A549 (cell line): ENCODE results near the gene C2. TPM values are rescaled to one million over a fixed set of nuclear protein-coding genes. Genes with fewer than 3 reads are reported as not detected.

ENCODE experiments used
- ATAC-seq, 2 experiments: fragments of 200-7000 bp in 1 of 2; fragments of >200 bp in 1 of 2; cut with Nextera tagmentation in 1 of 2; cut with Tn5 transposase in 1 of 2; 3 replicates each; pipeline versions ENCODE4 v1.8.0 to v1.9.1; 2018 to 2020; ENCODE audit warnings: mild to moderate bottlenecking in 1 of 2, moderate library complexity in 1 of 2
- CTCF ChIA-PET: fragments of 300-600 bp; sonication (Branson Sonifier 250); formaldehyde crosslinking; extraction: SDS; loops from one replicate; lab custom pipeline; 2021; ENCODE audit warnings: antibody characterized with exemption, inconsistent platforms; lab: Yijun Ruan, JAX
- POLR2A ChIA-PET: fragments of 350-600 bp; formaldehyde crosslinking; extraction: SDS; loops from one replicate; lab custom pipeline; 2021; ENCODE audit warnings: antibody characterized with exemption, inconsistent platforms; lab: Yijun Ruan, JAX
- DNase-seq, 2 experiments: peaks; one replicate each; pipeline versions ENCODE4 v3.0.0 to v3.0.0-alpha.2; 2011 to 2016; ENCODE audit warnings: low read depth in 1 of 2, low spot score in 1 of 2
- FAIRE-seq: peaks from 2 replicates; lab custom pipeline; 2011; peaks lifted over from hg19 to GRCh38; lab: Jason Lieb, UNC
- H3K27ac ChIP-seq, 2 experiments: fragments of >200 bp; sonication (Bioruptor Twin); formaldehyde crosslinking; 3 replicates each; pipeline ENCODE4 v1.5.1; 2016 to 2017
- H3K4me1 ChIP-seq: fragments of >200 bp; sonication (Bioruptor Twin); formaldehyde crosslinking; 3 replicates; pipeline ENCODE4 v1.6.1; 2016
- H3K4me2 ChIP-seq: fragments of >200 bp; sonication (Bioruptor Twin); formaldehyde crosslinking; 3 replicates; pipeline ENCODE4 v1.6.1; 2016
- H3K4me3 ChIP-seq: fragments of >200 bp; sonication (Bioruptor Twin); formaldehyde crosslinking; 3 replicates; pipeline ENCODE4 v1.5.1; 2016
- H3K9me3 ChIP-seq: fragments of >200 bp; sonication (Bioruptor Twin); formaldehyde crosslinking; 3 replicates; pipeline ENCODE4 v1.6.1; 2016
- ATOH8 ChIP-seq: fragments of 250-450 bp; sonication (Bioruptor Pico); IDR thresholded peaks from 2 replicates; pipeline ENCODE4 v1.5.0; 2020; ENCODE audit warnings: low read depth, mild to moderate bottlenecking, moderate library complexity
- CEBPB ChIP-seq, 2 experiments: fragments of >200 bp in 1 of 2; sonication (Bioruptor Twin) in 1 of 2; formaldehyde crosslinking in 1 of 2; IDR thresholded peaks; 2 replicates each; pipeline ENCODE4 v1.6.1; 2012 to 2016
- CHD2 ChIP-seq: fragments of 150-350 bp; IDR thresholded peaks from 2 replicates; pipeline ENCODE4 v1.6.1; 2014; ENCODE audit warnings: low read length; ENCODE audit not compliant: partially characterized antibody
- EHMT2 ChIP-seq: fragments of 200-600 bp; sonication (generic); IDR thresholded peaks from 2 replicates; pipeline ENCODE4 v1.6.1; 2016; ENCODE audit warnings: antibody characterized with exemption, low read depth, mild to moderate bottlenecking, moderate library complexity
- FOSB ChIP-seq: fragments of 250-450 bp; sonication (Bioruptor Pico); IDR thresholded peaks from 2 replicates; pipeline ENCODE4 v1.5.0; 2020; ENCODE audit warnings: mild to moderate bottlenecking, moderate library complexity
- FOXS1 ChIP-seq: fragments of 250-450 bp; sonication (Bioruptor Pico); IDR thresholded peaks from 2 replicates; pipeline ENCODE4 v1.5.0; 2020; ENCODE audit warnings: mild to moderate bottlenecking, moderate library complexity
- HOXB13 ChIP-seq: fragments of 250-450 bp; sonication (Bioruptor Pico); IDR thresholded peaks from 2 replicates; pipeline ENCODE4 v1.5.0; 2020; ENCODE audit warnings: low read depth, mild to moderate bottlenecking, moderate library complexity
- HOXB5 ChIP-seq: fragments of 250-450 bp; sonication (Bioruptor Pico); IDR thresholded peaks from 2 replicates; pipeline ENCODE4 v1.5.0; 2020; ENCODE audit warnings: mild to moderate bottlenecking, moderate library complexity
- MAFK ChIP-seq: fragments of 450-650 bp; IDR thresholded peaks from 2 replicates; pipeline ENCODE4 v1.6.1; 2014; ENCODE audit not compliant: partially characterized antibody
- MAX ChIP-seq: IDR thresholded peaks from 2 replicates; pipeline ENCODE4 v1.6.1; 2012
- MAZ ChIP-seq: fragments of 150-350 bp; IDR thresholded peaks from 2 replicates; pipeline ENCODE4 v1.6.1; 2014; ENCODE audit warnings: antibody characterized with exemption, low read depth, low read length, borderline replicate concordance
- MYC ChIP-seq: IDR thresholded peaks from 2 replicates; pipeline ENCODE4 v1.6.1; 2012; ENCODE audit warnings: mild to moderate bottlenecking, inconsistent platforms, low read length, improper control_type of control experiment, borderline replicate concordance
- NFE2L2 ChIP-seq: fragments of 150-350 bp; conservative IDR thresholded peaks from 2 replicates; pipeline ENCODE4 v1.6.1; 2014; ENCODE audit warnings: low read length
- NPAS2 ChIP-seq: fragments of 250-450 bp; sonication (Bioruptor Pico); IDR thresholded peaks from 2 replicates; pipeline ENCODE4 v1.8.0; 2022; ENCODE audit warnings: mild to moderate bottlenecking, moderate library complexity, borderline replicate concordance
- NR3C1 ChIP-seq: fragments of >200 bp; sonication (Bioruptor Twin); formaldehyde crosslinking; IDR thresholded peaks from 3 replicates; pipeline ENCODE4 v1.6.1; 2017
- REST ChIP-seq: fragments of 200-600 bp; sonication (generic); IDR thresholded peaks from 2 replicates; pipeline ENCODE4 v1.6.1; 2016; ENCODE audit warnings: antibody characterized with exemption, mild to moderate bottlenecking, moderate library complexity
- RFX5 ChIP-seq: fragments of 450-650 bp; IDR thresholded peaks from 2 replicates; pipeline ENCODE4 v1.7.1; 2014; ENCODE audit warnings: antibody characterized with exemption, mild to moderate bottlenecking, moderate library complexity
- RNF2 ChIP-seq: fragments of 200-600 bp; sonication (generic); IDR thresholded peaks from 2 replicates; pipeline ENCODE4 v1.6.1; 2016; ENCODE audit warnings: low read depth, mild to moderate bottlenecking, antibody characterized with exemption, moderate library complexity, borderline replicate concordance
- TP53 ChIP-seq: fragments of 250-450 bp; sonication (Bioruptor Pico); IDR thresholded peaks from 2 replicates; pipeline ENCODE4 v1.5.0; 2021; ENCODE audit warnings: mild to moderate bottlenecking, moderate library complexity
- USF2 ChIP-seq: fragments of 450-650 bp; IDR thresholded peaks from 2 replicates; pipeline ENCODE4 v1.6.1; 2014; ENCODE audit warnings: antibody characterized with exemption
- ZFP36 ChIP-seq: fragments of 450-650 bp; IDR thresholded peaks from 2 replicates; pipeline ENCODE4 v1.6.1; 2014; ENCODE audit warnings: borderline replicate concordance; ENCODE audit not compliant: partially characterized antibody
- WGBS: methylation state at CpG from one replicate; pipeline ENCODE4 v1.1.6; 2017; ENCODE audit errors: missing lambda C conversion rate; 5-methylcytosine and 5-hydroxymethylcytosine counted together
- polyA plus RNA-seq, 4 experiments: library from polyadenylated mRNA; depleted of rRNA in 3 of 4; stranded (reverse); fragments of >200 nt; fragmentation: RNase III in 1 of 4; extraction: RNeasy Plus Mini Kit Qiagen cat#74134 plus additional on column Dnase treatment in 1 of 4; gene quantifications; 2 replicates in 3 of 4; 3 replicates in 1 of 4; pipeline ENCODE4 v1.2.3, GENCODE V29; 2011 to 2017
- TF ChIP-seq, protein P1 (sequence below): fragments of >200 bp; sonication (Bioruptor Twin); formaldehyde crosslinking; IDR thresholded peaks from 3 replicates; pipeline ENCODE4 v1.5.1; 2016

Gene C2
- polyA plus RNA-seq, 2 of the 4 experiments (the other 2 are of a cell fraction) = 0.22 to 0.87 TPM

DNA sequence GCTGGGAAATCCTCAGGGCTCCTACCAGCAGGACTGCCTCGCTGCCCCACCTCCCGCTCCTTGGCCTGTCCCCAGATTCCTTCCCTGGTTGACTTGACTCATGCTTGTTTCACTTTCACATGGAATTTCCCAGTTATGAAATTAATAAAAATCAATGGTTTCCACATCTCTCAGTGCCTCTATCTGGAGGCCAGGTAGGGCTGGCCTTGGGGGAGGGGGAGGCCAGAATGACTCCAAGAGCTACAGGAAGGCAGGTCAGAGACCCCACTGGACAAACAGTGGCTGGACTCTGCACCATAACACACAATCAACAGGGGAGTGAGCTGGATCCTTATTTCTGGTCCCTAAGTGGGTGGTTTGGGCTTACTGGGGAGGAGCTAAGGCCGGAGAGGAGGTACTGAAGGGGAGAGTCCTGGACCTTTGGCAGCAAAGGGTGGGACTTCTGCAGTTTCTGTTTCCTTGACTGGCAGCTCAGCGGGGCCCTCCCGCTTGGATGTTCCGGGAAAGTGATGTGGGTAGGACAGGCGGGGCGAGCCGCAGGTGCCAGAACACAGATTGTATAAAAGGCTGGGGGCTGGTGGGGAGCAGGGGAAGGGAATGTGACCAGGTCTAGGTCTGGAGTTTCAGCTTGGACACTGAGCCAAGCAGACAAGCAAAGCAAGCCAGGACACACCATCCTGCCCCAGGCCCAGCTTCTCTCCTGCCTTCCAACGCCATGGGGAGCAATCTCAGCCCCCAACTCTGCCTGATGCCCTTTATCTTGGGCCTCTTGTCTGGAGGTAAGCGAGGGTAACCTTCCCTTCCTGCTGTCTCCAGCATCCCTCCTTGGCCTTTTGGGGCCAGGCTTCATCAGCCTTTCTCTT lies 18.2 kb downstream of the C2 start, which contains the start of gene CFB (continued):
- TF ChIP-seq MAFK = no peak

DNA sequence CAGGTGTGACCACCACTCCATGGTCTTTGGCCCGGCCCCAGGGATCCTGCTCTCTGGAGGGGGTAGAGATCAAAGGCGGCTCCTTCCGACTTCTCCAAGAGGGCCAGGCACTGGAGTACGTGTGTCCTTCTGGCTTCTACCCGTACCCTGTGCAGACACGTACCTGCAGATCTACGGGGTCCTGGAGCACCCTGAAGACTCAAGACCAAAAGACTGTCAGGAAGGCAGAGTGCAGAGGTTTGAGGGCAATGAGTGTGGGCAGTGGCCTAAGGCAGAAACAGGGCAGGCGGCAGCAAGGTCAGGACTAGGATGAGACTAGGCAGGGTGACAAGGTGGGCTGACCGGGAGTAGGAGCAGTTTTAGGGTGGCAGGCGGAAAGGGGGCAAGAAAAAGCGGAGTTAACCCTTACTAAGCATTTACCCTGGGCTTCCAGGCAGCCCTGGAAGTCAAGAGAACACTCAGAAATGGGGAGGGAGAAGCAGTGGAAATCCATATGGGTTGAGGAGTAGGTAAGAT lies 18.9 kb downstream of the C2 start:
- Histone ChIP-seq H3K4me2 (peak overlapping the region; percentile 70), H3K4me1 (peaks cover 18% of the 10 kb centered on the region), H3K27ac (peak overlapping the region; percentile 61 to 83; a peak in 4 of 6 replicates), H3K9me3 (no peaks in the 10 kb centered on the region), H3K4me3 (no peak overlapping the region)
- WGBS = 96% methylated on average over 8 of the region's 11 CpGs
- ATAC-seq (peak in 1 of 2 experiments; percentile 2; a peak in 2 of 6 replicates), DNase-seq (no peak), FAIRE-seq (no peak)
- TF ChIP-seq USF2 = no peak
- no peak for TF ChIP-seq NPAS2
- TF ChIP-seq HOXB13 = no peak
- CTCF ChIA-PET = no interaction called here
- POLR2A ChIA-PET = interaction anchor here (1.0 kb wide), 1 partner anchor 44 kb away, joined by 5 read pairs; no protein-coding TSS in a partner anchor

GRCh38 chr6:31947070-31947675 lies 19.7 kb downstream of the C2 start:
- no peak for FAIRE-seq
- ChIA-PET POLR2A (no interaction called here), CTCF (no interaction called here)
- ATAC-seq = no peak
- H3K27ac ChIP-seq = no peak overlapping the region
- no peaks in the 10 kb centered on the region for H3K9me3 ChIP-seq
- WGBS = 92% methylated on average over 13 of the region's 24 CpGs
- peaks cover 17% of the 10 kb centered on the region for H3K4me1 ChIP-seq
- DNase-seq = no peak
- no peak overlapping the region for H3K4me2 ChIP-seq
- TF ChIP-seq FOSB (CRISPR knock-in tag) = no peak
- TF ChIP-seq CHD2 = no peak
- TF ChIP-seq REST = no peak
- no peak for TF ChIP-seq CEBPB (IDR thresholded peaks at IDR 0.05)
- TF ChIP-seq, protein P1, sequence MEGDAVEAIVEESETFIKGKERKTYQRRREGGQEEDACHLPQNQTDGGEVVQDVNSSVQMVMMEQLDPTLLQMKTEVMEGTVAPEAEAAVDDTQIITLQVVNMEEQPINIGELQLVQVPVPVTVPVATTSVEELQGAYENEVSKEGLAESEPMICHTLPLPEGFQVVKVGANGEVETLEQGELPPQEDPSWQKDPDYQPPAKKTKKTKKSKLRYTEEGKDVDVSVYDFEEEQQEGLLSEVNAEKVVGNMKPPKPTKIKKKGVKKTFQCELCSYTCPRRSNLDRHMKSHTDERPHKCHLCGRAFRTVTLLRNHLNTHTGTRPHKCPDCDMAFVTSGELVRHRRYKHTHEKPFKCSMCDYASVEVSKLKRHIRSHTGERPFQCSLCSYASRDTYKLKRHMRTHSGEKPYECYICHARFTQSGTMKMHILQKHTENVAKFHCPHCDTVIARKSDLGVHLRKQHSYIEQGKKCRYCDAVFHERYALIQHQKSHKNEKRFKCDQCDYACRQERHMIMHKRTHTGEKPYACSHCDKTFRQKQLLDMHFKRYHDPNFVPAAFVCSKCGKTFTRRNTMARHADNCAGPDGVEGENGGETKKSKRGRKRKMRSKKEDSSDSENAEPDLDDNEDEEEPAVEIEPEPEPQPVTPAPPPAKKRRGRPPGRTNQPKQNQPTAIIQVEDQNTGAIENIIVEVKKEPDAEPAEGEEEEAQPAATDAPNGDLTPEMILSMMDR = no peak
- no peak for TF ChIP-seq RFX5
- no peak for TF ChIP-seq FOXS1
- no peak for TF ChIP-seq RNF2
- no peak for TF ChIP-seq EHMT2
- no peak for TF ChIP-seq NFE2L2
- no peak for TF ChIP-seq HOXB5
- TF ChIP-seq MYC = no peak
- no peak for TF ChIP-seq ZFP36
- no peak for TF ChIP-seq ATOH8 (CRISPR knock-in tag)
- no peak for TF ChIP-seq MAX
- TF ChIP-seq TP53 = no peak
- no peak for TF ChIP-seq MAZ
- no peak for TF ChIP-seq NR3C1
- H3K4me3 ChIP-seq = no peak overlapping the region
